ENCODE measurements around the gene MYH11.

The MYH11 gene

DNA sequence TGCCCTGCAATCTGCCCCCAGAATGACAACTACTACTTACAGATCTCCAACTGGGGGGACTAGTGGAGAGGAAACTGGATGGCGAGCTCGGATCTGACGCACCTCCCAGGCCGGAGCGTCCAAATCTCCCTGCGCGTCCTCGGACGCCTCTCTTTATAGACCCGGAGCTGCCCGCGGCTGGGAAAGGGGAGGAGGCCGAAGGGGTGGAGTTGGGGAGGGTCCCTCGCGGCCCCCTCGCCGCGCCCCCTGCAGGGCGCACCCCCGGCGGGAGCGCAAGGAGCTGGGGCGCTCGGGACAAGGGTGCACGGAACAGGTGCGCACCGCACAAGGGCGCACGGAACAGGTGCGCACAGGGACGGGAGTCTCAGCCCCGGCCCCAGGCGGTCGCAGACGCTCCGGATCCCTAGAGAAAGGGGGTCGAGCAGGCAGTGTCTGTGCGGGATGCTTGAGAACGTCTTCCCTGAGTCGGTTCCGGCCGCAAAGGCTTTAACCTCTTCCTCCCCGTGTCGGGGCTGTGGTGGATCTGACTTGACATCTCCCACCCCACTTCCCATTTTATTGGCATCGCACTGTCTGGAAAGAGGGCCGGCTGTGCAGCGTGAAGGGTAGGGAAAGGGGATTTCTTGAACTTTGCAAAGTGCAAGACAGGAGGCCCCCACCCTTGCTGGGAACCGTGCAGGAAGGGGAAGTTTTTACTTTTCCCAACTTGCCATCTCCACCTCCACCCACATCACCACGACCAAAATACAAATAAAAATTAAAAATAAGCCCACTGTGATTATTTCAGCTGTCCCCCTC, at the start of gene MYH11:
Gene MYH11, minus strand, starts transcription at position 128 of the 798 bp plus-strand sequence. CDS start 18,776 bp downstream, outside the sequence.
- peak in 1 of 2 experiments; percentile 30 for DNase-seq (ENCODE audit: low read depth in 1 of 2, low spot score in 1 of 2)
- no peak for TF ChIP-seq JUND (IDR thresholded peaks at IDR 0.05; ENCODE audit: low read depth)
- in situ Hi-C loops (cut with HindIII; ENCODE audit: low pct_unique_long_range_greater_than_20kb, low sequenced_read_pairs), result no loop called here

- in situ Hi-C loops (cut with HindIII; ENCODE audit: low pct_unique_long_range_greater_than_20kb, low sequenced_read_pairs), result no loop called here
Measured at GRCh38 chr16:15906439-15906838, 49.6 kb upstream of the MYH11 start.

GRCh38 chr16:15903960-15904359, 47.1 kb upstream of the MYH11 start:
- no peak for DNase-seq (ENCODE audit: low read depth in 1 of 2, low spot score in 1 of 2)
- in situ Hi-C loops (cut with HindIII; ENCODE audit: low pct_unique_long_range_greater_than_20kb, low sequenced_read_pairs), result no loop called here
- no peak for TF ChIP-seq JUND (IDR thresholded peaks at IDR 0.05; ENCODE audit: low read depth)

More at GRCh38 chr16:15906439-15906838, 49.6 kb upstream of the MYH11 start:
- no peak for TF ChIP-seq JUND (IDR thresholded peaks at IDR 0.05; ENCODE audit: low read depth)
- DNase-seq (ENCODE audit: low read depth in 1 of 2, low spot score in 1 of 2), result no peak

- TF ChIP-seq JUND (IDR thresholded peaks at IDR 0.05; ENCODE audit: low read depth), result no peak
- in situ Hi-C loops (cut with HindIII; ENCODE audit: low pct_unique_long_range_greater_than_20kb, low sequenced_read_pairs), result no loop called here
- DNase-seq (ENCODE audit: low read depth in 1 of 2, low spot score in 1 of 2), result no peak
Measured at GRCh38 chr16:15900901-15901500, 44.2 kb upstream of the MYH11 start.

GRCh38 chr16:15900357-15900756, 43.5 kb upstream of the MYH11 start:
- DNase-seq (ENCODE audit: low read depth in 1 of 2, low spot score in 1 of 2), result no peak
- in situ Hi-C loops (cut with HindIII; ENCODE audit: low pct_unique_long_range_greater_than_20kb, low sequenced_read_pairs), result no loop called here
- TF ChIP-seq JUND (IDR thresholded peaks at IDR 0.05; ENCODE audit: low read depth), result no peak

- in situ Hi-C loops (cut with HindIII; ENCODE audit: low pct_unique_long_range_greater_than_20kb, low sequenced_read_pairs), result no loop called here
- DNase-seq (ENCODE audit: low read depth in 1 of 2, low spot score in 1 of 2), result peak; percentile 43 to 88
- no peak; the same call in 1 of the 2 replicates for TF ChIP-seq JUND (IDR thresholded peaks at IDR 0.05; ENCODE audit: low read depth)
Measured at GRCh38 chr16:15899538-15900100, 42.8 kb upstream of the MYH11 start.

DNA sequence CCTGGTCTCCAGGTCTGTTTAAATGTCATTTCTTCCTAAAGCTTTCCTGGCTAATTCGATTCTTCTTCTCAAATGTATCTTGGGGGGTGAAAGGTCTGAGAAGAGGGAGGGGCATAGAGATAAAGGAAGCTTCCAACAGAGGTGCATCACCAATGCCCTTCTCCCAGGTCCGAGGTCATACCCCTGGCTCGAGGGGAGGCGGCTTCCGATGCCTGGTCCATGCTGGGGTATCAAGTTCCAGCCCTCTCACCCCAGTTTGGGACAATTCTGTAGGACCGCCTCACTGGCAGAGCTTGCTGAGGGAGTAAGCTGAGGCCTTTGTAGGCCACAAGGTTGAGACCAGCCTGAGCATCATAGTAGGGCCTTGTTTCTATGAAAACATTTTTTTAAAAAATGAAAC, 41.8 kb upstream of the MYH11 start:
- no peak for TF ChIP-seq JUND (IDR thresholded peaks at IDR 0.05; ENCODE audit: low read depth)
- DNase-seq (ENCODE audit: low read depth in 1 of 2, low spot score in 1 of 2), result no peak
- in situ Hi-C loops (cut with HindIII; ENCODE audit: low pct_unique_long_range_greater_than_20kb, low sequenced_read_pairs), result no loop called here

- TF ChIP-seq JUND (IDR thresholded peaks at IDR 0.05; ENCODE audit: low read depth), result no peak
- DNase-seq (ENCODE audit: low read depth in 1 of 2, low spot score in 1 of 2), result no peak
- in situ Hi-C loops (cut with HindIII; ENCODE audit: low pct_unique_long_range_greater_than_20kb, low sequenced_read_pairs), result no loop called here
Measured at GRCh38 chr16:15897834-15898254, 41.0 kb upstream of the MYH11 start.

GRCh38 chr16:15897121-15897780, 40.4 kb upstream of the MYH11 start:
- DNase-seq (ENCODE audit: low read depth in 1 of 2, low spot score in 1 of 2), result no peak
- TF ChIP-seq JUND (IDR thresholded peaks at IDR 0.05; ENCODE audit: low read depth), result no peak
- in situ Hi-C loops (cut with HindIII; ENCODE audit: low pct_unique_long_range_greater_than_20kb, low sequenced_read_pairs), result no loop called here

DNA sequence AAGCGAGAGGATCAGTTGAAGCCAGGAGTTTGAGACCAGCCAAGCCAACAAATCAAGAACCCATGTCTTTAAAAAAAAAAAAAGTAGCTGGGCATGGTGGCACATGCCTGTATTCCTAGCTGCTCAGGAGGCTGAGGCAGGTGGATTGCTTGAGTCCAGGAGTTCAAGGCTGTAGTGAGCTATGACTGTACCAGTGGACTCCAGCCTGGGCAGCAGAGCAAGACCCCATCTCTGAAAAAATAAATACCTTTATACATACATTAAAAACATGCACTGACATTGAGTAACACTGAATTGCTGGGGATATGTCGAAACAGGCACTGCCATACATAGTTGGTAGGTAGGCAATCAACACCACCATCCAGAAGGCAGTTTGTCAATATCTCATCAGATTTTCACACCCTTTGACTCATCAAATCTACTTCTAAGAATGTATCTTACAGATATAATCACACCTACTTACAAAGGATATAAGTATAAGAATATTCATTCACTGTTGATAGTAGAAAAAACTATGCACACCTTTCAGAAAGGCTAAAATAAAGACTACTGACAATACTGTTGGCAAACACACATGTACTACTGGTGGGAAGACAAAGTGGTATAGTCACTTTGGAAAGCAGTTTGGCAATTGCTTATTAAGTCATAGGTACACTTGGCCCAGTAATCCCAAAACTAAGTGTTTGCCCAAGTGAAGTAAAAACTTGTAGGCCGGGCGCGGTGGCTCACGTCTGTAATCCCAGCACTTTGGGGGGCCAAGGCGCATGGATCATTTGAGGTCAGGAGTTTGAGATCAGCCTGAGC, 37.9 kb upstream of the MYH11 start:
- in situ Hi-C loops (cut with HindIII; ENCODE audit: low pct_unique_long_range_greater_than_20kb, low sequenced_read_pairs), result no loop called here
- no peak for TF ChIP-seq JUND (IDR thresholded peaks at IDR 0.05; ENCODE audit: low read depth)
- DNase-seq (ENCODE audit: low read depth in 1 of 2, low spot score in 1 of 2), result no peak

GRCh38 chr16:15891508-15891907, 34.7 kb upstream of the MYH11 start:
- no peak for TF ChIP-seq JUND (IDR thresholded peaks at IDR 0.05; ENCODE audit: low read depth)

More at GRCh38 chr16:15891508-15891907, 34.7 kb upstream of the MYH11 start:
- in situ Hi-C loops (cut with HindIII; ENCODE audit: low pct_unique_long_range_greater_than_20kb, low sequenced_read_pairs), result no loop called here
- DNase-seq (ENCODE audit: low read depth in 1 of 2, low spot score in 1 of 2), result no peak

All from T47D (cell line).